Right kidney (tissue), 1 donor: ENCODE data around the gene C22orf15.

Experiments used
- DNase-seq: peaks from one replicate; pipeline ENCODE4 v3.0.0-alpha.2; 2016

The C22orf15 gene

DNA sequence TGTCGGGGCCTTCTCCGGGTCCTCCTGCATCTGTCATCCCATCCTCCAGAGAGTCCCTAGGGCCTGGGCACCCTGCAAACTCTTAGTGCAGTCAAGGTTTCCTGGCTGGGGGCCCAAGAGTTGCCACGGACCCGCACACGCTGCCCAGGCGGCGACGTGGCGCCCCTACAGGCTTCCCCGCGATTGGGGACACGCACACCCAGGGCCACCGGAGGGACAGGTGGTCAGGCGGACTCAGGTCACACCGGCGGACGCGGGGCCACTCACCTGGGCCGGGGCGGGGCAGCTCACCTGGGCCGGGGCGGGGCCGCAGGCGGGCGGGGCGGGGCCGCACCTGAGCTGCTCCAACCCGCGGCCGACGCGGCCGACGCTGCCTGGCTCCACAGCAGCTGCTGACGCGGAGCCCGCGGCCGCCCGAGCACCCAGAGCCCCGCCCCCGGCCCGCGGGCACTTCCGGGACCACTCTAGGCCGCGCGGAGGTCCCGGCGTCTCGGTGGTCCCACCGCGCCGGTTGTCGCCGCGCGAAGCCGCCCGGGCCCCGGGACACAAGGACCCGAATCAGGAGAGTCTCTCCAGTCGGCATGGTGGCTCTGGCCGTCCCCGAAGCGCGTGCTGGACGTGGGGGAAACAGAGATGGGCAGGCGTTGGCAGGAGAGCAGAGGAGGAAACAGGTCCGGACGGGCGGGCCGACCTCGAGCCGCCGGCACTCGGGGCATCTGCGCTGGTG, 11.9 kb upstream of the C22orf15 start, which contains the start of gene ZNF70:
Gene ZNF70, minus strand, starts transcription at position 399 of the 727 bp plus-strand sequence. CDS start 5,972 bp downstream, outside the sequence.
- DNase-seq, result peak; percentile 97

DNA sequence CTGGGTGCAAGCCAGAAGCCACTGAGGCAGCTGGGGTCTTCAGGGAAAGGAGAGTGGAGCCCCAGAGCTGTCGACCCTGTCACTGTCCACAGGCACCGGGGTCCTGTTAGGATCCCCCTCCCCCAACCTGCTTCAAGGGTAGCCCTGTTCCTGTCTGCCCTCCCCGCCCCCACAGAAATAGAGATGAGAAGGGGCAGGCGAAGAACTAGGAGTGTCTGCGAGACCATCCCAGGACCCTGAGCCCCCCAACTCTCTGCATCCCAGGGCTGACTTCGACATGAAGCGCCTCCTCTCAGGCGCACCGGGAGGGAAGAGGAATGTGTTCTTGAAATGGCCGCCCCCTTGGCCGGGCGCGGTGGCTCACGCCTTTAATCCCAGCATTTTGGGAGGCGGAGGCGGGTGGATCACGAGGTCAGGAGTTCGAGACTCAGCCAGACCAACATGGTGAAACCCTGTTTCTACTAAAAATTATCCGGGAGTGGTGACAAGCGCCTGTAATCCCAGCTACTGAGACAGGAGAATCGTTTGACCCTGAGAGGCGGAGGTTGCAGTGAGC, 11.3 kb upstream of the C22orf15 start:
- no peak for DNase-seq

DNA sequence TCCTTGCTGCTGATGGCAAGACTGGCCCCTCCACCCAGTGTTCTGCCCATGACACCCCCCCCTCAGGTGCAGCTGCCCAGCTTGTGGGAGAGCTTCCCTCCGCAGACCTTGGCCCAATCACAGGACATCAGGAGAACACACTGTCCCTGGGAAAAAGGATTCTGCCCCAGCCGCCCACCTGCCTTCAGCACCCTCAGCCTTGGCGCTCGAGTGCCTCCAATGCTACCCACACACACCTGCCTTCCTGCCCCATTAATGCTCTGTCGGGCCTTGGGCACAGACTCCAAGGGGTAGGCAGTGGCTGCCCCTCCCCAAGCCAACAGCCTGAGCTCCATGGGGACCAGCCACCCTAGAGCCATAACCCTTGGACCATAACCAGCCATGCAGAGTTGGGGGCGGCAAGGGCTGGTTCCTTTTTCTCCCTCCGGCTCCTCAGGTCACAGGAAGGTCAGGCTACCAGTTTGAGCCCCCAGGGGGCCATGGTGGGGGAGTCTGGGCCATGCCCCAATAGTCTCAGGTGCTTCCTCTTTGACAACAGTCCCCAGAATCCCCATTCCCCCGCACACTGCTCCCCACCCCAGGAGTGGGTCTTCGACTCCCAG, 10.6 kb upstream of the C22orf15 start:
- no peak for DNase-seq

DNA sequence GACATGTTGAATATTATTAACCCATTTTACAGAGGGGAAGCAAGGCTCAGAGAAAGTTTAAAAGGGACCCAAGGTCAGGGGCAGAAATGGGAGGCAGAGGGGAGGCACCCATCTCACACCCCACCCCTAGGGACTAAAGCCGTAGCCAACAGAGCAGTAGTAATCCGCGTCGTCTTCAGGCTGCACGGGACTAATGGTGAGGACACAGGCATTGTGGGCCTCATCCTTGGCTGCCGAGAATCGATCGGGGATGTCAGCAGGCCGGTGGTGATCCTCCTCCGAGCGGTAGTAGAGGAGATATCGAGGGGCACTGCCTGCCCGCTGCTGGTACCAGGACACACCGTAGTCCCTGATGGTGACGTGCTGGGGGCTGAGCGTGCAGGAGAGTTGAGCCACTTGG, 10.0 kb upstream of the C22orf15 start:
- DNase-seq, result no peak

DNA sequence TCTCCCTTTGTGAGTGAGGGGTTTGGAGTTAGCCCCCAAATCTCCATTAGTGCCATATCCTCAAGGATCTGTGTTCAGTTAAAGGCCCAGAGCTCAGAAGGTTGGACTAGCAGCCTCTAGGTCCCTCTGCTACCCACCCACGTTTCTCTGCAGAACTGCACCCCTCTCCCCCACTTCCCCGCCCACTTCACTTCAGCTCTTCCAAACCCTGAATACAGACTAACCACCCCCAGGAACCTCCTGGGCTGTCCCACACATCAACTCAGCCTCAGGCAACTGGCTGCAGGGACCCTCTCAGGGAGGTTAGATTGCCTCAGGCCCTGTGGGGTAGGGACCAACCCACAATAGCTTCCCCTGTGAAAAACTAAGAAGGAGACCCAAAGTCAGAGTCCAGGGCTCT, 9.4 kb upstream of the C22orf15 start:
- no peak for DNase-seq

DNA sequence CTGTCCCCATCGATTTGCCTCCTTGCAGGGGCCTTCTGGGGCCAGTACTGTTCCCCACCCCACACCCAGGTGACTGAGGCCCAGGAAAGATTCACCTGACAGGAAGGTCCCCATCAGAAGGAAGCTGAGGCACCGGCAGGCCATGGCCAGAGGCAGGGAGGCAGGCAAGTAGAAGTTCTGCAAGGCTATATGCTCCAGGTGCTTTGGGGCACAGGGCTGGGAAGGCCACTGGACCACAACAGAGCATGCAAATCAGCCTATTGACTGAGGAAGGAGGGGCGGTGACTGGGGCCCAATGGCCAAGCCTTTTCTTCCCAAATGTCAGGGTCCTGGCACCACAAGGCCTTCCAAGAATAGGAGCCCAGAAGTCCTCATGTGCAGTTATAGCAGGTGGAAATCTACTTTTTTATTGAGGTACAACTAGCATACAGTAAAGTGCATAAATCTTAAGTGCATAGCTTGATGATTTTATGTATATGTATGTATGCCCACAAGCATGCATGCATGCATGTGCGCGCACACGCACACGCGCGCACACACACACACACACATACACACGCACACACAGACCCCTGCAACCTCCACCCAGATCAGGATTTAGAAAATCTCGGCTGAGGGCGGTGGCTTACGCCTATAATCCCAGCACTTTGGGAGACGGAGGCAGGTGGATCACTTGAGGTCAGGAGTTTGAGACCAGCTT, 8.4 kb upstream of the C22orf15 start, which contains the start of gene VPREB3:
Gene VPREB3, minus strand, starts transcription at position 206 of the 700 bp plus-strand sequence. Its CDS starts 62 bp downstream, at position 144.
- no peak for DNase-seq

DNA sequence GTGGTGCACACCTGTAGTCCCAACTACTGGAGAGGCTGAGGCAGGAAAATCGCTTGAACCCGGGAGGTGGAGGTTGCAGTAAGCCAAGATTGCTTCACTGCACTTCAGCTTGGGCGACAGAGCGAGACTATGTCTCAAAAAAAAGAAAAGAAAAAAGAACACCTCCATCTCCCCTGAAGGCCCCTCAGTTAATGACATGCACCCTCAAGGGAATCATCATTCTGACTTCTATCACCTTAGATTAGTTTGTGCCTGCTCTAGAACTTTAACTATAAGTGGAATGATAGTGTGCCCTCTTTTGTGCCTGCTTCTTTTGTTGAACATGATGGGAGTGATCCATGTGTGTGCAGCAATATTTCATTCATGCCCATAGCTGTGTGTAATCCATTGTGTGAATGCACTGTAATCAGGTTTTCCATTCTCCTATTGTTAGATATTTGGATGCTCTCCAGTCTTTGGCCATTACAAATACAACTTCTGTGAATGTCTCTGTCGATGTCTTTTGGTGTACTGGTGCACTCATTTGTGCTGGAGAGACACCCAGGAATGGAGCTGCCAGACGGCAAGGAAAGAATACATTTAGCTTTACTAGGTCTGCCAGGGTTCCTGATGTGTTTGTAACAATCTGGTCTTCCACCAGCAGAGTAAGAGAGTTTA, 7.7 kb upstream of the C22orf15 start:
- no peak for DNase-seq

DNA sequence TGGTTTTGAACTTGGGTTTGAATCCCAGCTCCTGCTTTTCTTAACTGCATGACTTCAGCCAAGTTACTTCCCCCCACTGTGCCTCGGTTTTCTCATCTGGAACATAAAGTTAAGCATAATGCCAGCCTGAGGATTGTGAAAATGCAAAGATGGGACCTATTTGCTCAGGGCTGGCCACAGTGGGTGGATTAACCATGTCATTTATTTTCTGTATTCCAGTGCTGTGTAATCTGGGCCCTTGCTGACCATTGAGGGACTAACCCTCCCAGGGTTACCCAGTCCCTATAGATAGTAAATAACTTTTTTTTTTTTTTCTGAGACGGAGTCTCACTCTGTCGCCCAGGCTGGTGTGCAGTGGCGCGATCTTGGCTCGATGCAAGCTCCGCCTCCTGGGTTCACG, 7.1 kb upstream of the C22orf15 start:
- DNase-seq, result no peak

DNA sequence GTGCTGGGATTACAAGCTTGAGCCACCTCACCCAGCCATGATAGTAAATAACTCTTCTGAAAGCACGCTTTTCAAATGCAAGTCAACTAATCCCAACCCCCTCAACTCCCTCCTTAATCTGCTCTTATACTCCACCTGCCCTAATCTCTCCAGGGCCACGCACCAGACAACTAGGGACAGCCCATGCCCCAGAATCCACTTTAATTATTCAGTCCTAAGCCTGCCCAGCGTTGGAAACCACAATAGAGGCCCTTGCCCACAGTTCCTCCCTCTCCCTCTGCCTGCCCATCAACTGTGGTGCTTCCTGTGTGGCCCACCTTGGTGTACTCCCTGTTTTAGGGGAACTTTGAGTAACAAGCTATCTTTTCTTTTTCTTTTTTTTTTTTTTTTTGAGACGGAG, 5.9 kb upstream of the C22orf15 start:
- DNase-seq, result no peak

DNA sequence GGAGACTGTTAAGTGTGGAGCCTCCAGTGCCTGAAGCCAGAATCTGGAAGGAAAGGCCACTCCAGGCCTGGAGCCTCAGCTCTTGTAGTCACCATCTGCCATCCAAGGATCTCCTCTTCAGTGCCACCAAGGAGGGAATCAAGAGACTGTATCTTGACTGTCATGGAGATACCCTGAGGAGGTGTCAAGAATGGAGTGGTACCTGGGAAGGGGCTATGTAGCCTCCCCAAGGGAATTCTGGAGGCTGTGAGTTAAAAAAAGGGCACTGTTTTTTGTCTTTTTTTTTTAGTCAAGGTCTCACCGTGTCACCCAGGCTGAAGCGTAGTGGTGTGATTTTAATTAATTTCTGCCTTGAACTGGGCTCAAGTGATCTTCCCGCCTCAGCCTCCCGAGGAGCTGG, 3.2 kb upstream of the C22orf15 start:
- no peak for DNase-seq

DNA sequence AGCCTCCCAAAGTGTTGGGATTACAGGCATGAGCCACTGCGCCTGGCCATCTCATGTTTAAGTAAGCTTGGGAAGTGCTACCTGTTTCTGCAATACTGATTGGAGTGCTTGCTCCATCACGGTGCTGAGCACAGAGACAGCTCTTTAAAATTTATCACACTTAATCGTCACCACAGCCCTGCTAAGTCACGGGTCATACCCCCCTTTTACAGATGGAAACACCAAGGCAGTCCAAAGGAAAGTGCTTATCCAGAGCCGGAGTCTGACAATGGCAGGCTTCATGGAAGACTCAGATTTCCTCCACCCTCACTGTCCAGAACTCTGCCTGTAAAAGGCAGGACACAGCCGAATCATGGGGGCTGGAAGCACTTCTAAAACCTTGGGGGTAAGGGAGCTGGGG, 2.7 kb upstream of the C22orf15 start:
- DNase-seq, result no peak

DNA sequence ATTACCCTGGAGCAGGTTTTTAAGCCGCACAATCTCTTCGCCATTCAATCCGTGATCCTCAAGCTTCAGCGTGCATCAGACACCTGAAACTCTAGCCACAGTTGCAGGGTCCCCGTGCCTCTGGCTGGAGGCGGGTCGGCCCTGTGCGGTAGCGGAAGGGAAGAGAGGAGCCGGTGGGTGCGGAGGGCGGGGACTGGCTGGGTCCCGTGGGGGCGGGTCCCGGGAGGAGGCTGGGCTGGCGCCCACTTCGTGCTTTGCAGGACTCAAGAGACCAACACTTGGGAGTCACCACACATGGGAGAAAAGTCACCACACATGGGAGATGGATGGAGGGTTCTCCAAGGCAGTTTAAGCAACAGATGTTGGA, 772 bp downstream of the C22orf15 start:
- peak; percentile 55 for DNase-seq

DNA sequence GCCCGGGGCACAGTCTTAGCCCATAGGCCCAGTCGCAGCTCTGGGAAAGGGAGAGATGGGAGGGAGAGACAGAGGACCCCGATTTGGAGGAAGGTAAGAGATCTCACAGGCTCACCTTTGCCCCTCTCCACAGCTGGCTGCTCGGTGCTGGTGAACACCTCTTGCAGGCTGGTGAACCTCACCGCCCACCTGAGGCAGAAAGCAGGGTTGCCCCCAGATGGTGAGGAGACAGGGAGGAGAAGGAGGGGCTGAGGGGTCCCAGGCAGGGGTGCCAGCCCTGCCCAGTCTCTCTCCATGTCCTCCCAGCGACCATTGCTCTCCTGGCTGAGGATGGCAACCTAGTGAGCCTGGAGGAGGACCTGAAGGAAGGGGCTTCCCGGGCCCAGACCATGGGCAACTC, 1.2 kb downstream of the C22orf15 start:
- no peak for DNase-seq

DNA sequence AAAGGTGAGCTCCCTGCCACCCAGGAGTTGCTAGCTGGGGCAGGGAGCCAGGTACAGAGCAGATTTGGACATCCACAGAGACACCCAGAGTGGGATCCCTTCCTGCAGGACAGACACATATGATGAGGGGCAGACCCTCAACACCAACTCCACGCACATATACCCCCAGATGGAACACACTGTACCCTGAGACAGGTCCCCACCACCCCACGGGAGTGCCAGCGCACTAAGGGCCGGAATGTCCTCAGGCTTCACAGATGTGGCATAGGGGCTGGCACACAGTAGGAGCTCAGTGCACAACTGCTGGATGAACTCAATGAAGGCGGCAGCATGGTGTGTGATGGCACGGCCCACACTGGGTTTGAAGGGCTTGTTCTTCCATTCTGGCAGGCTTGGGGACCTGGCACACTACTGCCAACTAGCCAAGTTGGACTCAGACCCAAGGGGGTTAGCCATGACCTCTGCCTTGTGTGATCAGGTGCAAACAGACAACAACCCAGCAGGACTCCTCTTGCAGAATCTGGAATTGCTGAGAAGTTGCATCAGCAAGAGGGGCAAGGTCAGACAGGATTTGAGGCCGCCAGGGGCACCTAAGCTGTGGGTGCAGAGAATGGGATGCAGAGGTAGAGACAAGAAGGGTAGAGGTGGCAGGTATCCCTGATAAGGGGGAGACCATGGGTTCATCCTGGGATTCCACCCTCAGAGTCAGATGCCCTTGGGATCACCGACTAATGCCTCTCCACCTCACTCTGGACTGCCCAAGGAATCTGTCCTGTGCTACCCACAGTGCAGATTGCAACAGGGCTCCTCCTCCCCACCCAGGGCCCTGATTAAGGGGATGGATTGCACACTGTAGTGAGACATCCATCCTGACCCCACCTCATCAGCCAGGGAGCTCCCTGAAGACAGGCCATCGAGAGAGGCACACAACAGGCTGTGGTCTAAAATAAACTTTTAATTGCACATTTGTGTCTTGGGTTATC, 2.4 kb downstream of the C22orf15 start:
- DNase-seq, result no peak

DNA sequence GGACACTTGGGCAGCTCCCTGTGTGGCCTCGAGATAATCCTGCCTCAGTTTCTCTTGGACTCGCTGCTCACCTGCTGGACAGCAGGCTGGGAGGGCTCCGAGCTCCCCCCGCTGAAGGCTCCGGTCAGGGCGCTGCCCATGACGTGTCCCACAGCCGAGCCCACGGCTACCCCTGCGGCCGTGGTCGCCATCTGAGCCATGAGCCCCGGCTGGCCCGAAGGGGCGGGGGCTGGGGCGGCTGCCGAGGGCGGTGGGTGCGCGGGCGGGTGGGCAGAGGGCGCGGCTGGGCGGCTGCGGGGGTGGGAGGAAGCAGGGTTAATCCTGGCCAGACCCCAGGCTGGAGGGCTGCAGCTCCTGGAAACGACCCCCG, 4.5 kb downstream of the C22orf15 start:
- peak; percentile 49 for DNase-seq

DNA sequence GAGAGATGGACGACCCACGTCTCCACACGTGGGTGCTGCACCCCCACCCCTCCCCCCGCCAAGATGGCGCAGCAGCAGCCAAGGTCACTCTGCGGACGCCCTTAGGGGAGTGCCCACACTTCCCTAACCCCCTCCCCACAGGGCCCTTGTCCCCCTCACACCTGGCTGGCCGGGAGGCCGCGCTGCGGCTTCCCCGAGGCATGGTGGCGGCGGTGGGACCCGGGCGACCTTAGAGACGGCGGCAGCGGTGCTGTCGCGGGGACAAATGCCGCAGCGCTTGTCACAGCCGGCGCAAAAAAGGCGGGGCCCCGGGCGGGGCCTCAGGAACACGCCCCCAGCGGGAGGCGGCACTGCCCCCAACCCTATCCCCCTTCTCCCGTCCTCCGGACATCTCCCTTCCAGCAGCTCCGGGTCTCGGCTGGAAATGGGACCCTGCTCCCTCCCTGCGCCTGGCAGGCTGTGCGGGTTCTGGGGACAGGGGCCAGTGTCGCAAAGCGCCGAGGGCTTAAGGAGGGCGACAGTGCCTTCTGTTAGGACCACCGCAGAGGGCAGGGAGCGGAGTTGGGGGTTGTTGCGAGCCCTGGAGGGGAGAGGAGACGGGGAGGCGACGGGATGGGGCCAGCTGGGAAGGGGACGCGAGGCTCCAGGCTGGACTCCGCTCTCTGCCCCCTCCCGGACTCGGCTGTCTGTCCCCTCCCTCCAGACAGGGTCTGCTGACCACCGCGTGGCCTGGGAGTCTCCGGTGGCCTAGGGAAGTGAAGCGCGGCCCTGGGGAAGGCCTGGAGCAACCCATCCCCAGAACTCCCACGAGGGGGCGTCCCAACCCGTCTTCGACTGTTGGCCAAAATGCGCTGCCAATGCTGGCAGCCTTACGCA, 5.1 kb downstream of the C22orf15 start, which contains the start of gene CHCHD10:
Gene CHCHD10, minus strand, starts transcription at position 300 of the 876 bp plus-strand sequence. Its CDS starts 98 bp downstream, at position 202.
- DNase-seq, result peak; percentile 97

DNA sequence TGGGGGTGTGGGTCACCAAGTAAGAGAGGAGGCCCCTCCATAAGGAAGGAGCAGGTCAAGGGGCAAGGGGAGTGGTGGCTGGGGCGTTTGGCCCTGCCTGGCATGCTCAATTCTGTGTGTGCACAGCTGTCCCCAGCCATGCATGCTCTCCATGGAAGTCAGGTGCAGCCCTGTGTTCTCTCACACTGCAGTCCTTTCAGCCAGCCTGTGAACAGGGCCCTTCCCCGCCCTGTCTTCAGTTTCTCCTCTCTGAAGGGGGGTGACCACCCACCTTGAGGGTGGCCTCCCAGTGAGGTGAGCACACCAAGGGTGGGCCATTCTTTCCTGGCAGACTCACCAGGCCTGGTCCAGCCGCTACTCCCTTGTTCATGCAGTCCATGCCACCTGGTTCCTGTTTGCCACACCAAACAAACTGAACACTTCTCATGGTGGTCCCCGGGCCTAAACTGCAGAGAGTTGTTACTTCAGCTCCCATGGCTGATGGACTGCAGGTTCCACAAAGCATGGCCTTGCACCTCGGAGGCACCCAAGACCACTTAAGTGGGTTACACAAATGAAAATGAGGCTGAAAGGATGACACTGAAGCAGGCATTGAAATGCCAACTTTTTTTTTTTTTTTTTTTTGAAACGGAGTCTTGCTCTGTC, 6.7 kb downstream of the C22orf15 start:
- DNase-seq, result no peak

DNA sequence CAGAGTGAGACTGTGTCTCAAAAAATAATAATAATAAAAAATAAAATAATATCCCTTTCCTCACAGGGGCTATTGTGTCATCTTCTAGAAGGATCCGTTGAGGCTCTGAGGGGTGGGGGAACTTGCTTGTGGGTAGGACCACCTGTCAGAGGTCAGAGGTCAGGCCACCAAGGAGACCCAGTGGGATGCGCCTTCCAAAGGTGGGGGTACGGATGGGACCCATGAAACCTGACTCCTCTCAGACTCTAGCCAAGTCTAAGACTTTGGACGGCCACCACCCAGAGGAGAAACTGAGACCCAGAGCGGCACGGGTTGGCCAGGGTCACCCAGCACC, 9.5 kb downstream of the C22orf15 start:
- no peak for DNase-seq

DNA sequence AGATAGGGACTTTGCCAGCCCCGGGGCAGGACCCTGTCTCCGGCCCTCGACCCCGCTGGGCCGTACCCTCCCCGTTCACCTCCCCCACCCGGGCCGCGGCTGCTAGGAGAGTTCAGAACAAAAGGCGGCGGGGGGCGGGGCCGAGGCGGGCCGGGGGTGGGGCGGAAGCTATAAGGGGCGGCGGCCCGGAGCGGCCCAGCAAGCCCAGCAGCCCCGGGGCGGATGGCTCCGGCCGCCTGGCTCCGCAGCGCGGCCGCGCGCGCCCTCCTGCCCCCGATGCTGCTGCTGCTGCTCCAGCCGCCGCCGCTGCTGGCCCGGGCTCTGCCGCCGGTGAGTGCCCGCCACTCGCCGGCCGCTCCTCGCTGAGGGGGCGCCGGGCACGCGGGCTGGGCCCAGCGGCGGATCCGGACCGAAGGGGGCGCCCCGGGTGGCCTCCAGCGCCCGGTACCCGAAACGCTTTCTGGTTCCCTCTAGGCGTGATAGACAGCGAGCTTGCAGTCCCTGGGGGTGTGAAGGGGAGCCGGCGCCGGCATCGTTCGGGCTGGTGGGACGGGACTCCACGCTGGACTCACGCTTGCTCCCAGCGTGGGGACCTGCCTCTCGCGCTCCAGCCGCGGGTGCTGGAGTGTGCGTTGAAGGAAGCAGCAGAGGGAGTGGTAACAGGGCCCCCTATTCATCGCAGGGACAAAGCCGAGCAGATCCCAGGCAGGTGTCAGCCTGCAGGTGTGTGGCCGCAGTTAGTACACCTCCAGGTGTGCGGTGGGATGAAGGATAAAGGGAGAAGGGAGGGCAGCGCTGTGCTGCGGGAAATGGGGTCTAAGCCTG, 10.1 kb downstream of the C22orf15 start, which contains the start of gene MMP11:
Gene MMP11, plus strand, starts transcription at position 201 of the 825 bp plus-strand sequence. Its CDS starts 22 bp downstream, at position 223.
- DNase-seq, result peak; percentile 72
